A549 (cell line): ENCODE results near the gene TCF7L1. TPM values are rescaled to one million over a fixed set of nuclear protein-coding genes. Genes with fewer than 3 reads are reported as not detected.

Experiments
- ATAC-seq, 2 experiments: fragments of 200-7000 bp in 1 of 2; fragments of >200 bp in 1 of 2; cut with Nextera tagmentation in 1 of 2; cut with Tn5 transposase in 1 of 2; 3 replicates each; pipeline versions ENCODE4 v1.8.0 to v1.9.1; 2018 to 2020; ENCODE audit warnings: mild to moderate bottlenecking in 1 of 2, moderate library complexity in 1 of 2
- CTCF ChIA-PET: fragments of 300-600 bp; sonication (Branson Sonifier 250); formaldehyde crosslinking; extraction: SDS; loops from one replicate; lab custom pipeline; 2021; ENCODE audit warnings: antibody characterized with exemption, inconsistent platforms; lab: Yijun Ruan, JAX
- POLR2A ChIA-PET: fragments of 350-600 bp; formaldehyde crosslinking; extraction: SDS; loops from one replicate; lab custom pipeline; 2021; ENCODE audit warnings: antibody characterized with exemption, inconsistent platforms; lab: Yijun Ruan, JAX
- DNase-seq, 2 experiments: peaks; one replicate each; pipeline versions ENCODE4 v3.0.0 to v3.0.0-alpha.2; 2011 to 2016; ENCODE audit warnings: low read depth in 1 of 2, low spot score in 1 of 2
- FAIRE-seq: peaks from 2 replicates; lab custom pipeline; 2011; peaks lifted over from hg19 to GRCh38; lab: Jason Lieb, UNC
- H3K27ac ChIP-seq, 2 experiments: fragments of >200 bp; sonication (Bioruptor Twin); formaldehyde crosslinking; 3 replicates each; pipeline ENCODE4 v1.5.1; 2016 to 2017
- H3K4me1 ChIP-seq: fragments of >200 bp; sonication (Bioruptor Twin); formaldehyde crosslinking; 3 replicates; pipeline ENCODE4 v1.6.1; 2016
- H3K4me2 ChIP-seq: fragments of >200 bp; sonication (Bioruptor Twin); formaldehyde crosslinking; 3 replicates; pipeline ENCODE4 v1.6.1; 2016
- H3K4me3 ChIP-seq: fragments of >200 bp; sonication (Bioruptor Twin); formaldehyde crosslinking; 3 replicates; pipeline ENCODE4 v1.5.1; 2016
- H3K9me3 ChIP-seq: fragments of >200 bp; sonication (Bioruptor Twin); formaldehyde crosslinking; 3 replicates; pipeline ENCODE4 v1.6.1; 2016
- CBX2 ChIP-seq: fragments of 200-600 bp; sonication (generic); IDR thresholded peaks from 2 replicates; pipeline ENCODE4 v1.6.1; 2016; ENCODE audit warnings: low read depth, mild to moderate bottlenecking, borderline replicate concordance
- CEBPB ChIP-seq, 2 experiments: fragments of >200 bp in 1 of 2; sonication (Bioruptor Twin) in 1 of 2; formaldehyde crosslinking in 1 of 2; IDR thresholded peaks; 2 replicates each; pipeline ENCODE4 v1.6.1; 2012 to 2016
- CHD2 ChIP-seq: fragments of 150-350 bp; IDR thresholded peaks from 2 replicates; pipeline ENCODE4 v1.6.1; 2014; ENCODE audit warnings: low read length; ENCODE audit not compliant: partially characterized antibody
- CTCF ChIP-seq: fragments of >200 bp; sonication (Bioruptor Twin); formaldehyde crosslinking; IDR thresholded peaks from 3 replicates; pipeline ENCODE4 v1.5.1; 2016
- EHF ChIP-seq: fragments of 250-450 bp; sonication (Bioruptor Pico); IDR thresholded peaks from 2 replicates; pipeline ENCODE4 v1.5.0; 2020; ENCODE audit warnings: mild to moderate bottlenecking
- EP300 ChIP-seq, 2 experiments: fragments of >200 bp; sonication (Bioruptor Twin); formaldehyde crosslinking; IDR thresholded peaks; 2 replicates in 1 of 2; 3 replicates in 1 of 2; pipeline ENCODE4 v1.6.1; 2016 to 2017
- FOSB ChIP-seq: fragments of 250-450 bp; sonication (Bioruptor Pico); IDR thresholded peaks from 2 replicates; pipeline ENCODE4 v1.5.0; 2020; ENCODE audit warnings: mild to moderate bottlenecking, moderate library complexity
- FOSL2 ChIP-seq, 2 experiments: fragments of 450-650 bp in 1 of 2; fragments of >200 bp in 1 of 2; sonication (Bioruptor Twin) in 1 of 2; formaldehyde crosslinking; IDR thresholded peaks; 2 replicates each; pipeline versions ENCODE4 v1.5.0 to v1.6.1; 2016 to 2020; ENCODE audit warnings: mild to moderate bottlenecking in 1 of 2, moderate library complexity in 1 of 2
- HOXA7 ChIP-seq: fragments of 250-450 bp; sonication (Bioruptor Pico); IDR thresholded peaks from 2 replicates; pipeline ENCODE4 v1.5.0; 2020; ENCODE audit warnings: mild to moderate bottlenecking, moderate library complexity
- HOXB13 ChIP-seq: fragments of 250-450 bp; sonication (Bioruptor Pico); IDR thresholded peaks from 2 replicates; pipeline ENCODE4 v1.5.0; 2020; ENCODE audit warnings: low read depth, mild to moderate bottlenecking, moderate library complexity
- HOXB5 ChIP-seq: fragments of 250-450 bp; sonication (Bioruptor Pico); IDR thresholded peaks from 2 replicates; pipeline ENCODE4 v1.5.0; 2020; ENCODE audit warnings: mild to moderate bottlenecking, moderate library complexity
- JUN ChIP-seq, 2 experiments: fragments of >200 bp; sonication (Bioruptor Twin); formaldehyde crosslinking; IDR thresholded peaks; 2 replicates in 1 of 2; 3 replicates in 1 of 2; pipeline ENCODE4 v1.6.1; 2016 to 2017
- NFE2L2 ChIP-seq: fragments of 150-350 bp; conservative IDR thresholded peaks from 2 replicates; pipeline ENCODE4 v1.6.1; 2014; ENCODE audit warnings: low read length
- RAD21 ChIP-seq, 2 experiments: fragments of >200 bp in 1 of 2; sonication (Bioruptor Twin) in 1 of 2; formaldehyde crosslinking in 1 of 2; IDR thresholded peaks in 1 of 2; conservative IDR thresholded peaks in 1 of 2; 2 replicates in 1 of 2; 3 replicates in 1 of 2; pipeline ENCODE4 v1.6.1; 2012 to 2018; ENCODE audit warnings: inconsistent platforms in 1 of 2
- REST ChIP-seq: fragments of 200-600 bp; sonication (generic); IDR thresholded peaks from 2 replicates; pipeline ENCODE4 v1.6.1; 2016; ENCODE audit warnings: antibody characterized with exemption, mild to moderate bottlenecking, moderate library complexity
- TFCP2L1 ChIP-seq: fragments of 250-450 bp; sonication (Bioruptor Pico); IDR thresholded peaks from 2 replicates; pipeline ENCODE4 v1.5.0; 2021; ENCODE audit warnings: mild to moderate bottlenecking
- USF2 ChIP-seq: fragments of 450-650 bp; IDR thresholded peaks from 2 replicates; pipeline ENCODE4 v1.6.1; 2014; ENCODE audit warnings: antibody characterized with exemption
- ZC3H11A ChIP-seq: fragments of 450-650 bp; IDR thresholded peaks from 2 replicates; pipeline ENCODE4 v1.6.1; 2014; ENCODE audit warnings: antibody characterized with exemption, mild to moderate bottlenecking
- ZSCAN20 ChIP-seq: fragments of 250-450 bp; sonication (Bioruptor Pico); IDR thresholded peaks from 2 replicates; pipeline ENCODE4 v1.8.0; 2022; ENCODE audit warnings: mild to moderate bottlenecking, moderate library complexity
- WGBS: methylation state at CpG from one replicate; pipeline ENCODE4 v1.1.6; 2017; ENCODE audit errors: missing lambda C conversion rate; 5-methylcytosine and 5-hydroxymethylcytosine counted together
- polyA plus RNA-seq, 4 experiments: library from polyadenylated mRNA; depleted of rRNA in 3 of 4; stranded (reverse); fragments of >200 nt; fragmentation: RNase III in 1 of 4; extraction: RNeasy Plus Mini Kit Qiagen cat#74134 plus additional on column Dnase treatment in 1 of 4; gene quantifications; 2 replicates in 3 of 4; 3 replicates in 1 of 4; pipeline ENCODE4 v1.2.3, GENCODE V29; 2011 to 2017

The TCF7L1 gene
- polyA plus RNA-seq, 2 of the 4 experiments (the other 2 are of a cell fraction), result 0.68 to 4.4 TPM

DNA sequence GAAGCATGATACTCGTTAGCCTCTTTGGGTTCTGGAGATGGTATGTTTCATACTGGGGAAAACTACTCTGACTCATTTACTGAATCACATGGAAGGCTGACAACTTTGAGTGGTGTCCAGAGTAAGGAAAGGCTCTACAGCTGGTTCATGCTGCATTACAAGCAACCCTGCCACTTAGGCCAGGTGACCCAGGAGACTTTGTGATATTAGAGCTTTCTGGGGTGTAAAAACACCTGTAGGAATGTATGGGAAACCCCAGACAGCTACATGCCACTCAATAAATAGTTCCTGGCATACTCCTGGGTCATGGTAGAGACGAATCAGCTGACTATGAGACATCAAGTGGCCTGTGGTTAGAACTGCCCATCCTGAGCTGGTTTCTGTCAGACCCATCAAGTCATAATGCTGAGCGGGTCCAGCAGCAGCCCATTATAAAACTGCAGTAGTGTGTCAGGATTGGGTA lies 21.3 kb upstream of the TCF7L1 start (continued):
- TF ChIP-seq CTCF (no peak), NFE2L2 (no peak), EHF (CRISPR knock-in tag) (no peak)

DNA sequence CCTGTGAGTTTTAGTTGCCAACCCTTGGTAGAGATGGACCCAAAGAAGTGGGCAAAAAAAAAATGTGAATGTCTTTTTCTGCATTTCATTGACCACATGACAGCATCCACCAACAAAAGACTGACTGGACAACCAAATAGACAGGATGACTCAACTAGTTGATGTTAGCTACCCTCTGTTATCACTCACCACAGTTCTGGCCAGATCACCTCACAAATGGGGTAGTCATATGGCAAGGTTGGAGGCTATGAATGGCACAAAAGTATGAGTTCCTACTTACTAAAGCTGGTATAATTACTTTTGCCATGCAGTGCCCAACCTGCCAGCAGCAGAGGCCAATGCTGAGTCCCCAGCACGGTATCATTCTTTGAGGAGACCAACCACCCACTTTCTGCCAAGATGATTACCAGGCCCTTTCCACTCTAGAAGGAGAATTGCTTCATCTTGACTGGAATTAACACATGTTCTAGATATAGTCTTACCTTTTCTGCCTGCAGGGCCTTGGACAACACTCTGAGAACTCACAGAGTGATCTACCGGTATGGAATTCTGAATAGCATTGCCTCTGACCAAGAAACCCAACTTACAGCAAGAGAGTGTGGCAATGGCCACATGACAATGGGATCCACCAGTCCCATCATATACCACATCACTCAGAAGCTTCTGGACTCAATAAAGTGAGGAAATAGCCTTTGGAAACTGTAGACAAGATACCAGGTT lies 20.1 kb upstream of the TCF7L1 start:
- H3K27ac ChIP-seq, result no peak overlapping the region
- no peaks in the 10 kb centered on the region for H3K4me1 ChIP-seq
- POLR2A ChIA-PET, result no interaction called here
- WGBS, result 5% methylated on average over 2 of the region's 2 CpGs
- H3K9me3 ChIP-seq, result no peaks in the 10 kb centered on the region
- ATAC-seq (peak; percentile 23 to 28; a peak in 2 of 6 replicates), DNase-seq (no peak), FAIRE-seq (no peak)
- CTCF ChIA-PET, result interaction anchor here (1.0 to 3.2 kb wide), 7 partner anchors 8 to 172 kb away, joined by 3 to 16 read pairs (median 6); partner anchors contain the start of gene TCF7L1
- H3K4me3 ChIP-seq, result no peak overlapping the region
- no peak overlapping the region for H3K4me2 ChIP-seq
- TF ChIP-seq HOXB5 (no peak), CBX2 (no peak), FOSB (CRISPR knock-in tag) (no peak), CHD2 (no peak), HOXB13 (CRISPR knock-in tag) (no peak), HOXA7 (no peak), EP300 (IDR thresholded peaks at IDR 0.05) (no peak), RAD21 (conservative IDR thresholded peaks at IDR 0.05 in 1 of 2, IDR thresholded peaks at IDR 0.05 in 1 of 2) (no peak), REST (no peak), USF2 (no peak), CEBPB (IDR thresholded peaks at IDR 0.05) (no peak), ZSCAN20 (CRISPR knock-in tag) (no peak), ZC3H11A (no peak), TFCP2L1 (CRISPR knock-in tag) (no peak), FOSL2 (IDR thresholded peaks at IDR 0.05) (no peak), FOSL2 (CRISPR knock-in tag; IDR thresholded peaks at IDR 0.05) (no peak), JUN (IDR thresholded peaks at IDR 0.05) (no peak)
